Neural cell (in vitro differentiated cells): ENCODE data around the gene USP7. TPM values are rescaled to one million over a fixed set of nuclear protein-coding genes. Genes with fewer than 3 reads are reported as not detected.

Experiments used
- H2AFZ ChIP-seq: fragments of 200-600, 300-800 bp; sonication (generic), shearing (Covaris generic); 2 replicates; pipeline ENCODE4 v1.6.0; 2014; ENCODE audit warnings: low read depth, mild to moderate bottlenecking, antibody characterized with exemption, low read length, moderate library complexity
- H3F3A ChIP-seq: fragments of 200-600 bp; shearing (Covaris generic); 2 replicates; pipeline ENCODE4 v1.6.1; 2016; ENCODE audit warnings: mild to moderate bottlenecking, moderate library complexity, mixed read lengths, antibody characterized with exemption, low read length; ENCODE audit not compliant: insufficient read depth, poor library complexity, severe bottlenecking
- H3K27ac ChIP-seq: fragments of 200-600, 300-800 bp; sonication (generic), shearing (Covaris generic); 2 replicates; pipeline ENCODE4 v1.5.1; 2014; ENCODE audit warnings: mild to moderate bottlenecking, low read length, moderate library complexity
- H3K27me3 ChIP-seq: fragments of 300-800, 200-600 bp; sonication (generic), shearing (Covaris generic); 2 replicates; pipeline ENCODE4 v1.6.0; 2014; ENCODE audit warnings: mild to moderate bottlenecking, low read depth, low read length, moderate library complexity; ENCODE audit not compliant: insufficient read depth
- H3K36me3 ChIP-seq: fragments of 300-800, 200-600 bp; sonication (generic), shearing (Covaris generic); 2 replicates; pipeline ENCODE4 v1.5.1; 2014; ENCODE audit warnings: mild to moderate bottlenecking, antibody characterized with exemption, low read length, moderate library complexity; ENCODE audit not compliant: insufficient read depth
- H3K4me2 ChIP-seq: fragments of 300-800, 200-600 bp; sonication (generic), shearing (Covaris generic); 2 replicates; pipeline ENCODE4 v1.6.0; 2014; ENCODE audit warnings: mild to moderate bottlenecking, low read length
- H3K4me3 ChIP-seq: fragments of 300-800, 200-600 bp; sonication (generic), shearing (Covaris generic); 2 replicates; pipeline ENCODE4 v1.5.1; 2014; ENCODE audit warnings: mild to moderate bottlenecking, low read length, moderate library complexity
- H3K79me2 ChIP-seq: fragments of 200-600 bp; shearing (Covaris generic); replicated peaks from 2 replicates; pipeline ENCODE4 v1.6.0; 2014; ENCODE audit warnings: mild to moderate bottlenecking, low read length, moderate library complexity; ENCODE audit not compliant: insufficient read depth
- H3K9ac ChIP-seq: fragments of 300-800, 200-600 bp; sonication (generic), shearing (Covaris generic); 2 replicates; pipeline ENCODE4 v1.6.1; 2016; ENCODE audit warnings: mild to moderate bottlenecking, low read length, mixed read lengths
- H3K9me2 ChIP-seq: fragments of 200-600 bp; shearing (Covaris generic); 2 replicates; pipeline ENCODE4 v1.6.1; 2016; ENCODE audit warnings: mild to moderate bottlenecking, low read length, mixed read lengths; ENCODE audit not compliant: insufficient read depth
- H3K9me3 ChIP-seq: fragments of 200-600, 300-800 bp; sonication (generic), shearing (Covaris generic); 2 replicates; pipeline ENCODE4 v1.6.1; 2016; ENCODE audit warnings: mild to moderate bottlenecking, mixed run types, low read length, moderate library complexity, mixed read lengths
- H4K20me1 ChIP-seq: fragments of 200-600 bp; shearing (Covaris generic); 2 replicates; pipeline ENCODE4 v1.6.1; 2016; ENCODE audit warnings: mild to moderate bottlenecking, mixed run types; ENCODE audit not compliant: insufficient read depth
- EP300 ChIP-seq: fragments of 450-650 bp; conservative IDR thresholded peaks from 2 replicates; pipeline ENCODE4 v1.6.1; 2014; ENCODE audit warnings: antibody characterized with exemption, mild to moderate bottlenecking, moderate library complexity; ENCODE audit not compliant: poor library complexity, severe bottlenecking
- EZH2 ChIP-seq: fragments of 200-600, 300-800 bp; shearing (Covaris generic), sonication (generic); IDR thresholded peaks from 2 replicates; pipeline ENCODE4 v1.6.1; 2014; ENCODE audit warnings: antibody characterized with exemption, low read length, borderline replicate concordance, mild to moderate bottlenecking; ENCODE audit not compliant: insufficient read depth, poor library complexity, severe bottlenecking
- MXI1 ChIP-seq: fragments of 450-650 bp; conservative IDR thresholded peaks from 2 replicates; pipeline ENCODE4 v1.6.1; 2014; ENCODE audit warnings: antibody characterized with exemption, mild to moderate bottlenecking; ENCODE audit not compliant: poor library complexity, severe bottlenecking
- POLR2AphosphoS5 ChIP-seq: IDR thresholded peaks from 2 replicates; pipeline ENCODE4 v1.6.1; 2012
- RAD21 ChIP-seq: fragments of 450-650 bp; conservative IDR thresholded peaks from 2 replicates; pipeline ENCODE4 v1.6.1; 2014; ENCODE audit warnings: antibody characterized with exemption, mild to moderate bottlenecking, moderate library complexity
- SMC3 ChIP-seq: fragments of 450-650 bp; conservative IDR thresholded peaks from 2 replicates; pipeline ENCODE4 v1.6.1; 2014; ENCODE audit warnings: antibody characterized with exemption, mild to moderate bottlenecking, moderate library complexity; ENCODE audit not compliant: poor library complexity
- TAF1 ChIP-seq: IDR thresholded peaks from 2 replicates; pipeline ENCODE4 v1.6.1; 2012; ENCODE audit warnings: low read depth
- polyA plus RNA-seq: library from polyadenylated mRNA; depleted of rRNA; stranded (reverse); fragments of >200 nt; gene quantifications from 2 replicates; pipeline ENCODE4 v1.2.3, GENCODE V29; 2014
- TF ChIP-seq, protein P1 (sequence below): IDR thresholded peaks from 2 replicates; pipeline ENCODE4 v1.6.1; 2012; ENCODE audit warnings: borderline replicate concordance
- TF ChIP-seq, protein P2 (sequence below): fragments of 450-650 bp; IDR thresholded peaks from 2 replicates; pipeline ENCODE4 v1.5.1; 2014; ENCODE audit warnings: antibody characterized with exemption, mild to moderate bottlenecking, moderate library complexity; ENCODE audit not compliant: poor library complexity, severe bottlenecking

The USP7 gene
- polyA plus RNA-seq, 1 donor from 2014 or later = 52.5 TPM

DNA sequence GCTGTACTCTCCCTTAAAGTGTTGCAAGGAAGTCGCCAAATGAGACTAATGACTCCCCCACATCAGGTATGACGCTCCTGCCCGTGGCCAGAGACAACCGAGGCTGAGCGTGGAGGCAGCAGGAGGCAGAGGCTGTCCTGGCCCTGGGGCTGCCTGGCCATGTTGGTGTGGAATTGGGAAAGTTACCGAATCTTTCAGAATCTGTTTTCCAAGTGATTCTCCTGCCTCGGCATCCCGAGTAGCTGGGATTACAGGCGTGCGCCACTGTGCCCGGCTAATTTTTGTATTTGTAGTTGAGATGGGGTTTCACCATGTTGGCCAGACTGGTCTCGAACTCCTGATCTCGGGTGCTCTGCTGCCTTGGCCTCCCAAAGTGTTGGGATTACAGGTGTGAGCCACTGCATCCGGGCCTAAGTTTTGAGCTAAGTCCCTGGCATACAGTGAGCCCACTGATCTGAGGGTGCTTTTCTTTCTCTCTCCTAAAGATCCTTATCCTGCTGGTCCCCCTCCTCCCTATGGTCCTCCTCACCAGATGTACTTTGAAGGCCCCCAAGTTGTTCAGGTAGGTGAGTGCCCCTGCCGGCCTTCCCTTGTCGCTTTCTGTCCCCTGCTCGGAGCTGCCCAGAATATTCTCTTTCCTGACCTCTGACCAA is 80.9 kb downstream of the USP7 start:
- no peak overlapping the region for H2AFZ ChIP-seq
- H3K27ac ChIP-seq = no peak overlapping the region
- no peaks in the 10 kb centered on the region for H3K9me2 ChIP-seq
- no peaks in the 10 kb centered on the region for H3K36me3 ChIP-seq
- H3K9me3 ChIP-seq = no peaks in the 10 kb centered on the region
- no peak overlapping the region for H3K4me2 ChIP-seq
- H4K20me1 ChIP-seq = no peaks in the 10 kb centered on the region
- no peaks in the 10 kb centered on the region for H3K79me2 ChIP-seq
- TF ChIP-seq EP300 (no peak), MXI1 (no peak), POLR2AphosphoS5 (no peak), SMC3 (no peak), EZH2 (no peak), TAF1 (no peak), RAD21 (no peak)
- TF ChIP-seq, protein P1, sequence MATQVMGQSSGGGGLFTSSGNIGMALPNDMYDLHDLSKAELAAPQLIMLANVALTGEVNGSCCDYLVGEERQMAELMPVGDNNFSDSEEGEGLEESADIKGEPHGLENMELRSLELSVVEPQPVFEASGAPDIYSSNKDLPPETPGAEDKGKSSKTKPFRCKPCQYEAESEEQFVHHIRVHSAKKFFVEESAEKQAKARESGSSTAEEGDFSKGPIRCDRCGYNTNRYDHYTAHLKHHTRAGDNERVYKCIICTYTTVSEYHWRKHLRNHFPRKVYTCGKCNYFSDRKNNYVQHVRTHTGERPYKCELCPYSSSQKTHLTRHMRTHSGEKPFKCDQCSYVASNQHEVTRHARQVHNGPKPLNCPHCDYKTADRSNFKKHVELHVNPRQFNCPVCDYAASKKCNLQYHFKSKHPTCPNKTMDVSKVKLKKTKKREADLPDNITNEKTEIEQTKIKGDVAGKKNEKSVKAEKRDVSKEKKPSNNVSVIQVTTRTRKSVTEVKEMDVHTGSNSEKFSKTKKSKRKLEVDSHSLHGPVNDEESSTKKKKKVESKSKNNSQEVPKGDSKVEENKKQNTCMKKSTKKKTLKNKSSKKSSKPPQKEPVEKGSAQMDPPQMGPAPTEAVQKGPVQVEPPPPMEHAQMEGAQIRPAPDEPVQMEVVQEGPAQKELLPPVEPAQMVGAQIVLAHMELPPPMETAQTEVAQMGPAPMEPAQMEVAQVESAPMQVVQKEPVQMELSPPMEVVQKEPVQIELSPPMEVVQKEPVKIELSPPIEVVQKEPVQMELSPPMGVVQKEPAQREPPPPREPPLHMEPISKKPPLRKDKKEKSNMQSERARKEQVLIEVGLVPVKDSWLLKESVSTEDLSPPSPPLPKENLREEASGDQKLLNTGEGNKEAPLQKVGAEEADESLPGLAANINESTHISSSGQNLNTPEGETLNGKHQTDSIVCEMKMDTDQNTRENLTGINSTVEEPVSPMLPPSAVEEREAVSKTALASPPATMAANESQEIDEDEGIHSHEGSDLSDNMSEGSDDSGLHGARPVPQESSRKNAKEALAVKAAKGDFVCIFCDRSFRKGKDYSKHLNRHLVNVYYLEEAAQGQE = no peak
- TF ChIP-seq, protein P2, sequence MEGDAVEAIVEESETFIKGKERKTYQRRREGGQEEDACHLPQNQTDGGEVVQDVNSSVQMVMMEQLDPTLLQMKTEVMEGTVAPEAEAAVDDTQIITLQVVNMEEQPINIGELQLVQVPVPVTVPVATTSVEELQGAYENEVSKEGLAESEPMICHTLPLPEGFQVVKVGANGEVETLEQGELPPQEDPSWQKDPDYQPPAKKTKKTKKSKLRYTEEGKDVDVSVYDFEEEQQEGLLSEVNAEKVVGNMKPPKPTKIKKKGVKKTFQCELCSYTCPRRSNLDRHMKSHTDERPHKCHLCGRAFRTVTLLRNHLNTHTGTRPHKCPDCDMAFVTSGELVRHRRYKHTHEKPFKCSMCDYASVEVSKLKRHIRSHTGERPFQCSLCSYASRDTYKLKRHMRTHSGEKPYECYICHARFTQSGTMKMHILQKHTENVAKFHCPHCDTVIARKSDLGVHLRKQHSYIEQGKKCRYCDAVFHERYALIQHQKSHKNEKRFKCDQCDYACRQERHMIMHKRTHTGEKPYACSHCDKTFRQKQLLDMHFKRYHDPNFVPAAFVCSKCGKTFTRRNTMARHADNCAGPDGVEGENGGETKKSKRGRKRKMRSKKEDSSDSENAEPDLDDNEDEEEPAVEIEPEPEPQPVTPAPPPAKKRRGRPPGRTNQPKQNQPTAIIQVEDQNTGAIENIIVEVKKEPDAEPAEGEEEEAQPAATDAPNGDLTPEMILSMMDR = no peak
- H3K4me3 ChIP-seq = no peak overlapping the region
- H3K9ac ChIP-seq = no peak overlapping the region
- H3K27me3 ChIP-seq = no peaks in the 10 kb centered on the region
- no peaks in the 10 kb centered on the region for H3F3A ChIP-seq

DNA sequence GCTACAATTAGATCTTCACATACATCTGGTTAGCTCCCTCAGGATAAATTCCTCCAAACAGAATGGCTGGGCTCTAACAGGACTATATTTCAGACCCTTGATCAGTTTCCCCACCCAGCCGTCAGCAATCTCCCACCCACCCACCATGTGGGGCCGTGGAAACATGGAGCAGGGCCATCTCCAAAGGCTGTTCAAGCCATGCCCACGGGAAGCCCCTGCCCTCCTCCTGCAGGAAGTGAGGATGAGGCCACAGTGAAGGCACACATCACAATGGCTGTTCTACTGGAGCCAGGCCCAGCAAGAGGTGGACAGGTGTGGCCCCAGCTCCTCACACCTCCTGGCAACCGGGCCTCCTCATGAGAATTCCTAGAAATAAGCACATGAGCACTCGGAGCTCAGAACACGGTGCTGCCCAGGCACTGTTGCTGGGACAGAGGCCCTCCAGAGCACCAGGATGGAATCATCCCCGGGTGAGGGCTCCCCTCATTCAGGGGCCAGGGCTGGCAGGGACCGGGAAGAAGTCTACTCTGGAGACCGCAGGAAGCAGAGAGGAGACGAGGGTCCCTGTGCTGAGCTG is 81.6 kb downstream of the USP7 start, which contains the start of gene LITAFD:
Gene LITAFD (plus strand): TSS at position 311 of the 577 bp plus-strand sequence. CDS start 2,005 bp downstream, outside the sequence.
- Histone ChIP-seq H3K4me2 (no peak within 1 kb of the TSS), H3K9ac (no peak within 1 kb of the TSS), H3K27me3 (no peaks in the 10 kb centered on the region), H3F3A (no peaks in the 10 kb centered on the region), H3K27ac (no peak within 1 kb of the TSS), H3K36me3 (no peaks in the 10 kb centered on the region), H3K9me2 (no peaks in the 10 kb centered on the region), H3K9me3 (no peaks in the 10 kb centered on the region), H2AFZ (no peak within 1 kb of the TSS), H4K20me1 (no peaks in the 10 kb centered on the region), H3K4me3 (no peak within 1 kb of the TSS), H3K79me2 (no peaks in the 10 kb centered on the region)
- TF ChIP-seq MXI1 (no peak), EP300 (no peak), TAF1 (no peak), SMC3 (no peak)
